Muscle layer of colon (tissue), 2 donors: ENCODE measurements around the gene TMEM51.

ENCODE experiments used
- H3K27ac ChIP-seq: one replicate; pipeline ENCODE4 v1.7.0; 2013; ENCODE audit warnings: low read depth, mild to moderate bottlenecking, low read length, moderate library complexity
- H3K27me3 ChIP-seq, 2 donors: one replicate each; pipeline ENCODE4 v1.7.0; 2013; ENCODE audit warnings: low read length in 2 of 2, mild to moderate bottlenecking in 2 of 2; ENCODE audit not compliant: insufficient read depth in 2 of 2, control insufficient read depth in 1 of 2
- H3K36me3 ChIP-seq: one replicate; pipeline ENCODE4 v1.7.0; 2013; ENCODE audit warnings: mild to moderate bottlenecking, low read length; ENCODE audit not compliant: insufficient read depth
- H3K4me1 ChIP-seq: one replicate; pipeline ENCODE4 v1.7.0; 2013; ENCODE audit warnings: mild to moderate bottlenecking, low read length; ENCODE audit not compliant: insufficient read depth
- H3K4me3 ChIP-seq, 2 donors: one replicate each; pipeline ENCODE4 v1.7.0; 2013; ENCODE audit warnings: low read length in 2 of 2, low read depth in 1 of 2, mild to moderate bottlenecking in 1 of 2, moderate library complexity in 1 of 2
- H3K9ac ChIP-seq: one replicate; pipeline ENCODE4 v1.7.0; 2013; ENCODE audit warnings: low read length
- H3K9me3 ChIP-seq: one replicate; pipeline ENCODE4 v1.7.0; 2013; ENCODE audit warnings: mild to moderate bottlenecking, low read length
- donor health status: abdominal sarcoma.
- donor health status: Adenocarcinoma of cecum.

TMEM51 gene

DNA sequence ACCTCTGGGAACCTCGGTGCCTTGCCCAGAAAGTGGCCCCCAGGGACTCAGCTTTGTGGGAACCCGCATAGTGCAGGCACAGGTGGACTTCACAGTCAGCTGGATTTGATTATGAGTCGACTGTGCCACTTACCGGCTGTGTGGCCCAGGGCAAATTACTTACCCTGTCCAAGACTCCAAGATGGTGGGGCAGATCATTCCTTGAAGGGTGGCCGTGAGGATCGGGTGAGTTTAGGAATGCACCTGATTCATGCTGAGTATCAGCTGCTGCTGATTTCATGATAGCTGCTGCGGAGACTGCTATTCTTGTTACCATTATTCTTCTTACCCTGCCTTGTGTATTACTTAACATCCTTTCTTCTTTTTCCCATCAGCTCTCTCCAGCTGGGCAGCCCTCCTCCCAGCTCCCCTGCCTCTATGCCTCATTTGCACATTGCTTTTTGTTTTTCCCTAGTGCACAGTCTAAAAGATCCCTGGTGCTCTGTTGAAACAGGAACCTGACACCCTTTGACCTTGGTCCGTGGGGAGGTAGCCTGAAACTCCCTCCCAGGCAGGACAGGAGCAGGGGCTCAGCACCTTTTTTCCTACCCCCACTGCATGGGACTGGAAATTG, 53.0 kb downstream of the TMEM51 start:
- Histone ChIP-seq H3K27me3 (no peaks in the 10 kb centered on the region), H3K27ac (peak overlapping the region; percentile 62), H3K9me3 (no peaks in the 10 kb centered on the region), H3K4me1 (peaks cover 45% of the 10 kb centered on the region), H3K4me3 (no peak overlapping the region), H3K9ac (no peak overlapping the region), H3K36me3 (no peaks in the 10 kb centered on the region)

DNA sequence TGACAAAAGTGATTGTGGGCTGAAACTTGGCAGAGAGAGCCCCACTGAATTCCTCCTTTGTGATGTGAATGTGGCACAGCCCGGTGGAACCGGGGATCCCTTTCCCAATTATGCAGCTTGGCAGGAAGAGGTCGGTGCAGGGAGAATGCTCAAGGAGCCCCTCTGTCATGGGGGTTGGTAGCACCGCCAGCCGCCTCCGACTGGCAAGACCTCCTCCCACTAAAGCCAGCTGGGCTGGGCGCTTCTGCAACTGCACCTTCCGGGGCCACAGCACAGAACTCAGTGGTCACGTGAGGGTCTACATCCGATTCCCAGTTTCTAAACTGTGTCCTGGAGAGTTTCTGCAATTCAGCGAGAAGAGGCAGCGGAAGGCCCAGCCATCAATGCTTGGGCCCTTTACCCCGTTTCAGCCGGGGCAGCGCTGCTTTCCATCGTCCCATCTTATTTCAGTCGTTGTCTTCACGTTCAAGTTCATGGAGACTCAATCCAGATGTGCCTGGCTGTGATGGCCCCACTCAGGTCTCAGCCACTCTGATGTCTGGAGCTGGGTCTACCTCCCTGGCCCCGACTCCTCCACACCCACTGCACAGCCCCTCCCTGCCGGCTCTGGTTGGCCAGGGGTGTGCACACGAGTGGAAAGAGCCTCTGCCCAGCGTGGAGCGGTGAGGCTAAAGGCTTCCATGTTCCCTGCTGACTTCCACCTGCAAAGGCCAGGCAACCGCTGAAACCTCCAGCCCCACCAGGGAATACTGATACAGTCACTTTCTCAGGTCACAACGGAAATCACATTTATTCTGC, 53.7 kb downstream of the TMEM51 start:
- H3K9ac ChIP-seq, result no peak overlapping the region
- H3K4me3 ChIP-seq, result no peak overlapping the region
- peak overlapping the region; percentile 62 for H3K27ac ChIP-seq
- no peaks in the 10 kb centered on the region for H3K27me3 ChIP-seq
- H3K4me1 ChIP-seq, result peaks cover 42% of the 10 kb centered on the region
- H3K36me3 ChIP-seq, result no peaks in the 10 kb centered on the region
- no peaks in the 10 kb centered on the region for H3K9me3 ChIP-seq

DNA sequence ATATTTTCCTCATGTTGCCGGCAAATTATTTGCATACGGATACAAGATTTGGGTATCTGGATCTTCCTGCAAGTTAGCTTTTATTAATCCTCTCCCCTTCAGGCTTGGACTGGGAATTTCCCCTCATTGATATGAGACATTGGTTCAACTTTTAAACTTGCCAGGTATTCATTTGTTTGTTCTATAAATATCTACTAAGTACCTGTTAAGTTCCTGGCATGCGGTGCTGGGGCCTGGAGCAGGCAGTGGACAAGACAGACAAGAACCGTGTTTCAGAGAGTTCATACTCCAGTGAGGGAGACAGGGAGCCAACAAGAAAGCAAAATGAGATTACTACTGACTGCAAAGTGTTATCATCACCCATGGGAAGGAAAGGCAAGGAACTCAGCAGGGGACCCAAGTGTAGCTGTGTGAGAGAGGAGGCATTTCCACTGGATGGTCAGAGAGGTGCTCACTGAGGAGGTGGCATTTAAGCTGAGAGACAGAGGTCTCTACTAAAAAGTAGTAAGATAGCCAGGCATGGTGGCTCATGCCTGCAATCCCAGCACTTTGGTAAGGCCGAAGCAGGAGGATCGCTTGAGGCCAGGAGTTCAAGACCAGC, 54.4 kb downstream of the TMEM51 start:
- no peaks in the 10 kb centered on the region for H3K27me3 ChIP-seq
- H3K27ac ChIP-seq, result no peak overlapping the region
- no peak overlapping the region for H3K9ac ChIP-seq
- H3K36me3 ChIP-seq, result no peaks in the 10 kb centered on the region
- no peak overlapping the region for H3K4me3 ChIP-seq
- H3K9me3 ChIP-seq, result no peaks in the 10 kb centered on the region
- H3K4me1 ChIP-seq, result peaks cover 49% of the 10 kb centered on the region

DNA sequence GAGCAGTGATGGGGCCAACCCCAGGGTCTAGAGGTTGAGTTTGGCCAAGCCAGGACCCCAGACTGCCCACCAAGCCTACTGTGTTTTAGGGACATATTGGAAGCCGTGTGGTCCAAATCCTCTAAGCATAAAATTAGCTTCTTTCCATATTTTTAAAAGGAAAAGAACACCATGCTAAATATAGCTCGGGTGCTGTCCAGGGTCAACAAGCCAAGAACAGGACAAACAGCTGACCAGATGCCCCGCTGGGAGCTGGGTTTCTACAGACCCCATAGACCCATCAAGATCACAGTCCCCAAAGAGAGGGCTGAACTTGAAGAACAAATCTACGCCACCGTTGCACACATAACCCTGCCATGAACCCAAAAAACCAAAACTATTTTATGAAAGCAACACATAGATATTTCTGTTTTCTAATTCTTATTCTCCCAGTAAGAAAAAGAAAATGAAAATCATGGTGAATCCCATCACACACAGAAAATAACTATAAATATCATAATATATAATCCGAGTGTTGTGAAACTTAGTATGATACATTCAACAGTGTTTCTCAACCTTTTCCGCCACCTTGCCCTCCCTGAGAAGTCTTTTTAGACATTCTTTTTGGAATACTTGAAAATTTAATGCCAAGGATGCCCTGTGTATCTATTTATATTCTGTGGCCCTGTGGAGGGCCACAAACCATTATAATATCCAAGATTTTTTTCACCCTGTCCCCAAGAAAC, 57.3 kb downstream of the TMEM51 start:
- Histone ChIP-seq H3K4me1 (peaks cover 61% of the 10 kb centered on the region), H3K9me3 (no peaks in the 10 kb centered on the region), H3K9ac (no peak overlapping the region), H3K36me3 (no peaks in the 10 kb centered on the region), H3K4me3 (no peak overlapping the region), H3K27ac (no peak overlapping the region), H3K27me3 (no peaks in the 10 kb centered on the region)

DNA sequence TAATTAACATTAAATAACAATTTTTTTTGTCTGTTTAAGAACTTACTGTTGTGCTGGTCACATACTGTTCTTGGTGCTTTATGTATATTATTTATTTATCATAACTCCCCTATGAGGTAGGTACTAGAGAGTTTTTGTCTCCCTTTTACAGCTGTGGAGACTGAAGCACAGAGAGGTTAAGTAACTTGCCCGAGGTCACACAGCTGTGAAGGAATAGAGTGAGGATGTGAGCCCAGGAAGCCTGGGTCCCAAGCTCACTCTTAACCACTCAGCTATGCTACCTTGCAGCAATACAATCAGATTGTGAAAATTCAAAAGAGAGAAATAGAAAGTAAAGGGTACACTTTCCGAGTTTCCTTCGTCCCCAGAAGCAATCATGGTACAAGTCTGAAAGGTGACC, 57.9 kb downstream of the TMEM51 start:
- no peaks in the 10 kb centered on the region for H3K36me3 ChIP-seq
- no peak overlapping the region for H3K27ac ChIP-seq
- H3K9ac ChIP-seq, result no peak overlapping the region
- no peaks in the 10 kb centered on the region for H3K9me3 ChIP-seq
- peaks cover 54% of the 10 kb centered on the region for H3K4me1 ChIP-seq
- H3K27me3 ChIP-seq, result no peaks in the 10 kb centered on the region
- H3K4me3 ChIP-seq, result no peak overlapping the region

DNA sequence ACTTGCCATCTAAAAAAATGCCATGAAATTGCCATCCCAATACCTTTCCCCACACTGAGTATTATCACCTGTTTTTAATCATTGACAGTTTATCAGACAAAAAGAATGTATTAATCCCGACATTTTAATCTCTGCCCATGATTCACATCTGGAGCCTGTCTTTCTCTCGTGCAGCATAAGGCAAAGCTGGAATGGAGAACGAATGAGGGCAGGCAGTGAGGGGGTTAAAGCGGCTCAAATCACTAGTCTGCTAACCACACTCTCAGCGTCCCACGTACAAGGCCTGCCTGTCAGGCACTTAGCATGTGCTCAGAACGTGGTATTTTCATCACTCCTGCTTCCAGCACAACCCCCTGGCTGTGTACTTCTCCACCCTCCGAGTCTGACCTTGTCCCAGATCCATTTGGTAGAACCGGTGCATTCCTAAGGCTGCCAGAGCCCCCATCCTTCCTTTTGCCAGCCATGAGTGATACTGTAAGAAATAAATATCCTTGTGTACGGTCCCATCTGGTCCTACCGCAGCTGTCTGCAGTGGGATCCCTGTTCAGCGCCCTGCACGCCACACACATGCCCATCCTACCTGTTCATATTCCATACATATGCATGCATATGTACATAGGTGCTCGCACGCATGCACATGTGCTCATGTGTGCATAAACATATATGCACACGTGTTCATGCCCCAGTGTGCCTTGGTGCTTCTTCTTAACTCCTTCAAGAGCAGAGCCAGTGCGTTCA, 58.8 kb downstream of the TMEM51 start:
- no peaks in the 10 kb centered on the region for H3K27me3 ChIP-seq
- H3K9me3 ChIP-seq, result no peaks in the 10 kb centered on the region
- H3K27ac ChIP-seq, result peak overlapping the region; percentile 17
- H3K4me3 ChIP-seq, result no peak overlapping the region
- no peak overlapping the region for H3K9ac ChIP-seq
- H3K36me3 ChIP-seq, result no peaks in the 10 kb centered on the region
- peaks cover 45% of the 10 kb centered on the region for H3K4me1 ChIP-seq

DNA sequence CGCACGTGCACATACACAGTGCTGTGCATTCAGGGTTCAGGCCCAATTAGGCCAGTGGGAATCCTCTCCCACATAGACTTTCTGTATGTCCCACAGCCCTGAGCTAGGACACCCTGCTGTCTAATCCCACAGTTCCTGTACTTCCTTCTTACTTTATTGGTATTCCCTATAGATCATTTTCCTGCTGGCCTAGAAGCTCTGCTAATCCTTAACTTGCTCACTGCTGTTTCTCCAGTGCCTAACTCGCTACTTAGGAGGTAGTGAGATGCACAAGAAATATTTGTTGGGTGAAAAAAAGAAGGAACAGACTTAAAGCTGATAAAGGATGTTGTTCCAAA, 59.4 kb downstream of the TMEM51 start:
- peak overlapping the region; percentile 75 for H3K27ac ChIP-seq
- H3K36me3 ChIP-seq, result no peaks in the 10 kb centered on the region
- H3K9me3 ChIP-seq, result no peaks in the 10 kb centered on the region
- peak overlapping the region; percentile 0 for H3K9ac ChIP-seq
- no peak overlapping the region for H3K4me3 ChIP-seq
- H3K27me3 ChIP-seq, result no peaks in the 10 kb centered on the region
- peaks cover 39% of the 10 kb centered on the region for H3K4me1 ChIP-seq

DNA sequence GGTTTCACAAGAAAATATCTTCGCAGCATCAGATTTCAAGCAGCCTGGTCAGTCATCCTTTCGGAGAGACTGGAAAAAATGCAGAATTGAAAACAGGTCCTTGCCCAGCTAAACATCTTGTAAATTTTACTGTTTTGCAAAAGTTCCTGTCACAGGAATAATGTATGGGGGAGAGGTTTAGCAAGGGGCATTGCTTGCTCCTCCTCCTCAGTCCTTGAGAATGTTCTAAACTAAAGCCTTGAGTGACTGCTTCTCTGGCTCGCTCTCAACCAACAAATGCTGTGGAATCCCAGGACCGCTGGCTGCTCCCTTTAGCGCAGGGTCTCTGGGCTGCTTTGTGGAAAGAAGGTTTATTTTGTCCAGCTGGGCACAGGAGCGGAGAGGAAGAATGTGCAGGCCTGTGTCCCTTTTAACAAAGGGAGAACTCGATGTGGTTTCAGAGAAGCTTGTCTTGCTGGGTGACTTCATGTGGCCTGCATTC, 59.8 kb downstream of the TMEM51 start:
- H3K4me1 ChIP-seq, result peaks cover 35% of the 10 kb centered on the region
- no peak overlapping the region for H3K4me3 ChIP-seq
- no peaks in the 10 kb centered on the region for H3K27me3 ChIP-seq
- no peaks in the 10 kb centered on the region for H3K36me3 ChIP-seq
- peak overlapping the region; percentile 75 for H3K27ac ChIP-seq
- peak overlapping the region; percentile 0 for H3K9ac ChIP-seq
- no peaks in the 10 kb centered on the region for H3K9me3 ChIP-seq

DNA sequence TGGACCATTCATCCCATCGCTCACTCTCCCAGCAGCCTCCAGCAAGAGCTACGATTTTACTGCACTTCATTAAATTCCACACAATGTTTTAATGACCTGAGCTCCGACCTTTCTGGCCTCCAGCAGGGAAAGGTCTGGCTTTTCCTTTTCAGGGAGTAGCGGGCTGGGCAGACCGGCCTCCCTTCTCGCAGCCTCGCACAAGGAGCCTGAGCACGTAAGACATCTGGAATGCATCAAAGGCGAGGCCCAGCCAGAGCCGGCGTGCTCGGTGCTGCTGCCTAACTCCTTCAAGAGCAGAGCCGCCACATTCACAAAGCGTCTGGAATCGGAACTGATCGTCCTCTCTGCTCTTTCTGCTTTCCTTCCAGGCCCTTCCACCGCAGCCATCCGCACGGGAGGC, 61.0 kb downstream of the TMEM51 start:
- H3K27ac ChIP-seq, result peak overlapping the region; percentile 67

DNA sequence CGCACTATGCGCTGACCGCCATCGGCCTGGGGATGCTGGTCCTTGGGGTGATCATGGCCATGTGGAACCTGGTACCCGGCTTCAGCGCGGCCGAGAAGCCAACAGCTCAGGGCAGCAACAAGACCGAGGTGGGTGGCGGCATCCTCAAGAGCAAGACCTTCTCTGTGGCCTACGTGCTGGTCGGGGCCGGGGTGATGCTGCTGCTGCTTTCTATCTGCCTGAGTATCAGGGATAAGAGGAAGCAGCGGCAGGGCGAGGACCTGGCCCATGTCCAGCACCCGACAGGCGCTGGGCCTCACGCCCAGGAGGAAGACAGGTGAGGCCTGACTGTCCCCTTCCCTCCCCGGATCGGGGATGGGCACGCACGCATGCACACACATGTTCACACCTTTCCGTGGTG, 61.6 kb downstream of the TMEM51 start:
- H3K27me3 ChIP-seq, result no peaks in the 10 kb centered on the region
- H3K27ac ChIP-seq, result peak overlapping the region; percentile 67
- H3K4me1 ChIP-seq, result peaks cover 35% of the 10 kb centered on the region
- H3K4me3 ChIP-seq, result peak overlapping the region in 1 of 2 donors; percentile 24
- no peak overlapping the region for H3K9ac ChIP-seq
- H3K9me3 ChIP-seq, result no peaks in the 10 kb centered on the region
- peaks cover 13% of the 10 kb centered on the region for H3K36me3 ChIP-seq

More for the DNA sequence above, 61.0 kb downstream of the TMEM51 start:
- no peaks in the 10 kb centered on the region for H3K27me3 ChIP-seq
- H3K9ac ChIP-seq, result no peak overlapping the region
- peaks cover 35% of the 10 kb centered on the region for H3K4me1 ChIP-seq
- peak overlapping the region in 1 of 2 donors; percentile 24 for H3K4me3 ChIP-seq
- no peaks in the 10 kb centered on the region for H3K9me3 ChIP-seq
- peaks cover 8% of the 10 kb centered on the region for H3K36me3 ChIP-seq

DNA sequence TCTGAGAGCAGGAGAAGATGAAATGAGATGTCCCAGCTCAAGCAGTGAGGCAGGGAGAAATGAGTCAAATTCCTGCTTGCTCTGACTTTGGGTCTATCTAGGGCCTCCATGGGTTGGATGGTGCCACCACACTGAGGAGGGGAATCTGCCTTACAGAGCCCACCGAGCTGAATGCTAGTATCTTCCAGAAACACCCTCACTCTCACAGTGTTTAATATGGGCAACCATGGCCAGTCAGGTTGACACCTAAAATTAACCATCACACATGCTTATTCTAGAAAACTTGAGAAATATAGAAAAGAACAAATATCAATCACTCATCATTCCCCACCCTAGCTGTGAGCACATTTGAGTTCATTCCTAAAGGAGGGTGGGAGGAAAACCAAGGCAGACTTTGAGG, 64.1 kb downstream of the TMEM51 start:
- Histone ChIP-seq H3K9ac (no peak overlapping the region), H3K9me3 (no peaks in the 10 kb centered on the region), H3K4me1 (peaks cover 27% of the 10 kb centered on the region), H3K36me3 (peaks cover 21% of the 10 kb centered on the region), H3K27ac (no peak overlapping the region), H3K27me3 (no peaks in the 10 kb centered on the region), H3K4me3 (no peak overlapping the region)
